Measurements from ENCODE around the gene DOCK1.
"Not testable (repeated sequence)": the region's sequence is repeated elsewhere in the genome, so short reads cannot be mapped to it uniquely, and the experiment has no call there.

DOCK1 gene

DNA sequence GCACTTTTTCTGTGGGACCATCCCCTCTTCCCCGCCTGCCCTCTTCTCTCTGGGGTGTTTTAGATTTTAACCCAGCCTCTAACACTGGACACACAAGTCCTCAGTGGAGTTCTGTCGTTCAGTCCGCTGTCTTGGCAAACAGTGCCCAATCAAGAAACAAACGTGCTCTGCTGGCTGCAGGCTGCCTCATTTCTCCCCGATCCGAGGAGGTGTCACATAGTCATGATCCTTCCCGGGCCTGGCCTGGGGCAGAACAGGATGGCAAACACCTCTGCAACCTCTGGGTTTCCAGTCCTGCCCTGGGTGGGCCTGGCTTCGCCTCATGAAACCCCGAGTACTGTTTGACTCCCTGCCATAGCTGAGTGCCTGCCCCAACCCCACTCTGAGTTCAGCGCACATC lies 402.1 kb downstream of the DOCK1 start:
- Histone ChIP-seq H3K4me1 (ENCODE audit: control insufficient read depth, insufficient read depth, low read length) (no peaks in the 10 kb centered on the region), H3K27me3 (ENCODE audit: control insufficient read depth, insufficient read depth, low read length) (no peaks in the 10 kb centered on the region), H3K36me3 (ENCODE audit: control insufficient read depth, insufficient read depth, low read length) (no peaks in the 10 kb centered on the region), H3K27ac (ENCODE audit: low read depth, low read length) (no peak overlapping the region), H3K9ac (ENCODE audit: low read length) (no peak overlapping the region), H3K4me3 (ENCODE audit: low read length) (no peak overlapping the region)

DNA sequence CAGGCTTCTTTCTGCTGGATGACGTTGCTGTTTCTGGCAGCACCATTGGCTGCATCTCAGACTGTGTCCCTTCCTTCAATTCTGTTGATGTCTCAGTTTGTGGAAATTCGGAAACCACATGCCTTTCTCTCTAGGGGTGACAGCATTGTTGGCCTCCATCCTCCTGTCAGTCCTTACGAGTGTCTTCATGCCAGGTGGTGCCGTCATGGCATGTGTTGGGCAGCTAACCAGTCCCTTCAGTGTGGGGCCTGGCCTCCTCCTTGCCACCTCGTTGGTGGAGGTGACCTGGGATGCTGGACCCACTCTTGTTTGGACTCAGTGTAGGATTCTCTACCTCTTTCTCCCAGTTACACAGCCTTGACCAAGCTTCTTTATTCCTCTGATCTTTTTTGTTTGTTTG lies 402.8 kb downstream of the DOCK1 start:
- no peaks in the 10 kb centered on the region for H3K4me1 ChIP-seq (ENCODE audit: control insufficient read depth, insufficient read depth, low read length)
- H3K36me3 ChIP-seq (ENCODE audit: control insufficient read depth, insufficient read depth, low read length), result no peaks in the 10 kb centered on the region
- H3K4me3 ChIP-seq (ENCODE audit: low read length), result no peak overlapping the region
- H3K9ac ChIP-seq (ENCODE audit: low read length), result no peak overlapping the region
- H3K27ac ChIP-seq (ENCODE audit: low read depth, low read length), result no peak overlapping the region
- H3K27me3 ChIP-seq (ENCODE audit: control insufficient read depth, insufficient read depth, low read length), result no peaks in the 10 kb centered on the region

DNA sequence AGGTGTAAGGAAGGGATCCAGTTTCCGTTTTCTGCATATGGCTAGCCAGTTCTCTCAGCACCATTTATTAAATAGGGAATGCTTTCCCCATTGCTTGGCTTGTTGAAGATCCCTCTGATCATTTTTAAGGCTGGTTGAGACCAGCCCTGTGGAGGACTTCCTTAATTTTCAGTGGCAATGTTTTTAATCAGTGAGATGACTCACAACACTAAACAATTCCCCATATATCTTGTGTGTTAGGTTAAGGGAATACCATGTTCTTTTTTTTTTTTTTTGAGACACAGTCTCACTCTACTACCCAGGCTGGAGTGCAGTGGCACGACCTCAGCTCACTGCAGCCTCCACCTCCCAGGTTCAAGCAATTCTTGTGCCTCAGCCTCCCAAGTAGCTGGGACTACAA lies 404.4 kb downstream of the DOCK1 start:
- not testable (repeated sequence) for H3K27ac ChIP-seq (ENCODE audit: low read depth, low read length); H3K4me3 ChIP-seq (ENCODE audit: low read length)

DNA sequence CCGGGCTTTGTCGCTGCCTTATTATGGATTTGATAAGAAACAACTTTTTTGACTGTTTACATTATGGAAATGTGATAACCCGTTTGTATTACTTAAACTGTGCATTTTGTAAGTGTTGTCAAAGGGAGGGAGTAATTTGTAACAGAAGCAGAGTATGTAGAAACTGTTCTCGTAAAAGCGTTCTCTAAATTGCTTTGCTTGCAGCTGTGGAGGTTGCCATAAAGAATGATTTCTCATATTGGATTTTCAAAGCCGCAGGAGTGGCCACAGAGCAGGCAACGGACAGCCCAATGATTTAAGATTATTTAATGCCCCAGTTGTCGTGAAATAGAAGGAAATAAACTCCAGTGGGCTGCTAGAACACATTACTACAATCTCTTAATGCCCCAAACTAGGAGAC lies 405.2 kb downstream of the DOCK1 start:
- Histone ChIP-seq H3K27ac (ENCODE audit: low read depth, low read length) (no peak overlapping the region), H3K27me3 (ENCODE audit: control insufficient read depth, insufficient read depth, low read length) (no peaks in the 10 kb centered on the region), H3K4me3 (ENCODE audit: low read length) (no peak overlapping the region), H3K36me3 (ENCODE audit: control insufficient read depth, insufficient read depth, low read length) (no peaks in the 10 kb centered on the region), H3K9ac (ENCODE audit: low read length) (no peak overlapping the region), H3K4me1 (ENCODE audit: control insufficient read depth, insufficient read depth, low read length) (no peaks in the 10 kb centered on the region)

More for the DNA sequence above, 404.4 kb downstream of the DOCK1 start:
- not testable (repeated sequence) for H3K4me1 ChIP-seq (ENCODE audit: control insufficient read depth, insufficient read depth, low read length); H3K27me3 ChIP-seq (ENCODE audit: control insufficient read depth, insufficient read depth, low read length); H3K9ac ChIP-seq (ENCODE audit: low read length); H3K36me3 ChIP-seq (ENCODE audit: control insufficient read depth, insufficient read depth, low read length)

DNA sequence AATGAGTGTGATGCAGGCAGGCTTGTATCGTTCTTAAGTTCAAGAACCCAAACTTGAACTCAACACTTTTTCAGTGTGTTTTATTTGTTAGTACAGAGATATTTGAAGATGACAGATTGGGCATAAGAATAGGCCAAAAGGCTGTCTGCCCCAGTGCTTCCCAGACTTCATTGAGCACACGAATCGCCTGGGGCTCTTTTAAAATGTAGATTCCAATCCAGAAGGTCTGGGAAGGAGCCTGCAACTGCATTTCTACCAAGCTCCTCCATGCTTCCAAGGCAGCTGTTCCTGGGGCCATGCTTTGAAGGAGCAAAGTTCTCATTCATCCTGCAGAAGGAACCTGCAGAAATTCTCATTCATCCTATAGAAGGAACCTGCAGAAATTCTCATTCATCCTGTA lies 405.7 kb downstream of the DOCK1 start:
- H3K27me3 ChIP-seq (ENCODE audit: control insufficient read depth, insufficient read depth, low read length), result no peaks in the 10 kb centered on the region
- H3K36me3 ChIP-seq (ENCODE audit: control insufficient read depth, insufficient read depth, low read length), result no peaks in the 10 kb centered on the region
- no peak overlapping the region for H3K9ac ChIP-seq (ENCODE audit: low read length)
- H3K4me1 ChIP-seq (ENCODE audit: control insufficient read depth, insufficient read depth, low read length), result no peaks in the 10 kb centered on the region
- H3K4me3 ChIP-seq (ENCODE audit: low read length), result no peak overlapping the region
- H3K27ac ChIP-seq (ENCODE audit: low read depth, low read length), result no peak overlapping the region

DNA sequence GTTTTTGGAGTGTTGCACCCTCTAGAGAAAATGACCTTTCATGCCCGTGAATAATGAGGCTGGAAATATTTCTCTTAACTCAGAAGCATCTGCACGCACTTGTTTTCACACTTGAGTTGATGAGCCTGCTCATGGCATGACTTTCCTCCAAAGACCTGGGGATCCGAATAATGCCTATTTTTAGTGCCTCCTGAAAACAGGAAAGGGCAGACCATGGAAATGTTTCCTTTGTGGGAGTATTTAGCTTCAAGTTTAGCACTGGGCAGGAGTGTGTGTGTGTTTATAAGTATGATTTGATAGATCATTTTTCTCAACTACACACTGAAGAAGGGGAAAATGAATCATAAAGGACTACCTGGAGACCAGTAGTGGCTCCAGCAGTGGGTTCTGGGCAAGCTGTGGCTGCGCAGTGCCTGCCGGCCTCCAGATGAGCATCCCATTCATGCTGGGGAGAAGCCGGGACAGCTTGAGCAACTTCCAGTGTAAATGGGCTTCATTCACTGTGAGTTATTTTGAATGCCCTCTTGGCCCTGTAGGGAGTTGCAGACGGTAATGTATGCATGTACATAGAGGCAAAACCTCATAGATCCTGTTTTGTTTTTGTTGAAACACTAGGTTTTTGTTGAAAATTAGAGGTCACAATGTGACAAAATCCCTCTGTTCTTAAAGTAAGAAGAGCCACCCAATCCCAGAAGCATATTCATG lies 408.9 kb downstream of the DOCK1 start:
- no peaks in the 10 kb centered on the region for H3K4me1 ChIP-seq (ENCODE audit: control insufficient read depth, insufficient read depth, low read length)
- H3K27ac ChIP-seq (ENCODE audit: low read depth, low read length), result no peak overlapping the region
- H3K27me3 ChIP-seq (ENCODE audit: control insufficient read depth, insufficient read depth, low read length), result no peaks in the 10 kb centered on the region
- H3K4me3 ChIP-seq (ENCODE audit: low read length), result no peak overlapping the region
- no peak overlapping the region for H3K9ac ChIP-seq (ENCODE audit: low read length)
- H3K36me3 ChIP-seq (ENCODE audit: control insufficient read depth, insufficient read depth, low read length), result no peaks in the 10 kb centered on the region

DNA sequence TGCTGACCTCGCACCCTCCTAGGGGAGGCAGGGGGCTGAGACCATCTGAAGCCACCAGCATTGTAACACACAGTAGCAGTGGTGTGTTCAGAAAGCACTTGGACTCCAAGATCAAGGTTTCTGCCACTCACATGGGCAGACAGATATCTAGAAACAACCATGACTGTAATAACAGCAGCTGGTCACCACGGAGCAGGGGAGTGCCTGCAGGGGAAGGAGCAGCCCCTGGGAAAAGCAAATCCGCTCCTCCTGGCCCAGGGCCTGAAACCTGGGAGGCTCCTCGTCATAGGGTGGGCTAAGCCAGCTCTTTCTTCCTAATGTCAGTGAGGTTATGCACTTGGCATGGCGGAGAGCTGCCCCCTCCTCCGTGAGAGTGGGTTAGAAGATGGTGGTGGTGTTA lies 409.6 kb downstream of the DOCK1 start:
- no peak overlapping the region for H3K4me3 ChIP-seq (ENCODE audit: low read length)
- no peaks in the 10 kb centered on the region for H3K27me3 ChIP-seq (ENCODE audit: control insufficient read depth, insufficient read depth, low read length)
- no peaks in the 10 kb centered on the region for H3K36me3 ChIP-seq (ENCODE audit: control insufficient read depth, insufficient read depth, low read length)
- H3K27ac ChIP-seq (ENCODE audit: low read depth, low read length), result no peak overlapping the region
- H3K4me1 ChIP-seq (ENCODE audit: control insufficient read depth, insufficient read depth, low read length), result no peaks in the 10 kb centered on the region
- H3K9ac ChIP-seq (ENCODE audit: low read length), result no peak overlapping the region

DNA sequence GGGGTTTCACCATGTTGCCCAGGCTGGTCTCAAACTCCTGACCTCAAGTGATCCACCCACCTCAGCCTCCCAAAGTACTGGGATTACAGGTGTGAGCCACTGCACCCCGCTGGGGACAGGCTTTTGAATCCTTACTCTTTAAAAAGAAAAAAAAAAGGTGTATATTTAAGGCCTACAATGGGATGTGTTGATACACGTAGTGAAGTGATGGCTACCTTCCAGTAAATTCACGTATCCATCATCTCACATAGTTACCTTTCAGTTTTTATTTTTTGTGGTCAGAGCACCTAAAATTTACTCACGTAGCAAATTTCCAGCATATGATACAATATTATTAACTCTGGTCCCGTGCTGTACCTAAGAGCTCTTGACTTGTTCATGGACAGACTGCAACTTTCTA lies 410.7 kb downstream of the DOCK1 start:
- no peak overlapping the region for H3K27ac ChIP-seq (ENCODE audit: low read depth, low read length)
- no peaks in the 10 kb centered on the region for H3K36me3 ChIP-seq (ENCODE audit: control insufficient read depth, insufficient read depth, low read length)
- no peaks in the 10 kb centered on the region for H3K27me3 ChIP-seq (ENCODE audit: control insufficient read depth, insufficient read depth, low read length)
- no peaks in the 10 kb centered on the region for H3K4me1 ChIP-seq (ENCODE audit: control insufficient read depth, insufficient read depth, low read length)
- H3K4me3 ChIP-seq (ENCODE audit: low read length), result no peak overlapping the region
- H3K9ac ChIP-seq (ENCODE audit: low read length), result no peak overlapping the region

DNA sequence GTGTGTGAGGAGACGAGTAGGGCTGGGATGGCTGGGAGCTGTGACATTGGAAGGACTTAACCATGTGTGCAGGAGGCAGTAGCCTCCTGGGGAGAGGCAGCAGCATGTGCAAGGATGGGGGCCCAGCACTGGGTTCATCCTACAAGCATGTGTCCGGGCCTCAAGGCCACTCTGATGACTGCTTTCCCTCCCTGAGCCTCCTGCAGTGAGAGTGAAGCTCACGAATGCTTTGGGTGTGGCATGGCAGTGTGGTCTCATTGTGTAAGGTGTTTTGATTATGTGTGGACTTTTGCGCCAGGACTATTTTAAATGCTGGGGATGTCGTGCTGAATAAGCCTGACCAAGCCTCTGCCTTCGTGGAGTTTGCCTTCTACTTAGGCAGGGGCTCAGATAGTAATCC lies 413.2 kb downstream of the DOCK1 start:
- Histone ChIP-seq H3K36me3 (ENCODE audit: control insufficient read depth, insufficient read depth, low read length) (no peaks in the 10 kb centered on the region), H3K4me3 (ENCODE audit: low read length) (no peak overlapping the region), H3K27ac (ENCODE audit: low read depth, low read length) (no peak overlapping the region), H3K27me3 (ENCODE audit: control insufficient read depth, insufficient read depth, low read length) (no peaks in the 10 kb centered on the region), H3K4me1 (ENCODE audit: control insufficient read depth, insufficient read depth, low read length) (no peaks in the 10 kb centered on the region), H3K9ac (ENCODE audit: low read length) (no peak overlapping the region)

DNA sequence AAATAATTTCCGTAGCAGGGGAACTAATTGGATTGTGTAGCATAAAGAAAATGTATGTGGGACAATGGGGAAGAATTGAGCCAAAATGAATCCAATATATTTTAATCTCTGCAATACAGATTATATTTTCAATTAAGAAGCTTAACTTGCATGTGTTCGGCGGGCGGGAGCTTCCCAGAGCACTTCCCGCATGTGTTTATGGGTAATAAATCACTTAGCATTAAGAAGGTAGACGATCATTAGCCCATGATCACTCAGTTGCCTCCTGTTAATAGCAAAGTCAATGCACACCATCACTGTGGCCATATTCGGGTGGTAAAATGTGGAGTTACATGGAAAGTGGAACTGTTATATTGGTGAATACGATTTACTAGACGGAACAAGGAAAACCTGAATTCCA lies 414.0 kb downstream of the DOCK1 start:
- Histone ChIP-seq H3K4me1 (ENCODE audit: control insufficient read depth, insufficient read depth, low read length) (no peaks in the 10 kb centered on the region), H3K36me3 (ENCODE audit: control insufficient read depth, insufficient read depth, low read length) (no peaks in the 10 kb centered on the region), H3K4me3 (ENCODE audit: low read length) (no peak overlapping the region), H3K27ac (ENCODE audit: low read depth, low read length) (no peak overlapping the region), H3K27me3 (ENCODE audit: control insufficient read depth, insufficient read depth, low read length) (no peaks in the 10 kb centered on the region), H3K9ac (ENCODE audit: low read length) (no peak overlapping the region)

DNA sequence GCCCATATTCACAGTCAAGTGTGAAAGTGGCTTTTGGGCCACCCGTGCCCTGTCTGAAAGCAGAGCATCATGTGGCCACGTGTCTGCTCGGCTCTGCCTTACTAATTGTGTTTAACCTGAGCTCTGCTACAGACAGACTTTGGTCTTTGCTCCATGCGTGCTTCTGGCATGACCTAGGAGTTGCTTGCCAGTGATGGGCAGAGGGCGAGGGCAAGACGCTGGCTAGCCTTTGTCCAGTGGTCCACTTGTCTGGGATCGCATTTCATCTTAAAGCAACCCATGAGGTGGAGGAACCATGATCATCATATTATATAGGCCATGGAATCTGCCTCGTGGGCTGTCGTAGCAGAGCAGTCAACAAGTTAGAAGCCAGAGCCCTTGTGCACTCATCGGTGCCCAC lies 414.5 kb downstream of the DOCK1 start:
- H3K27me3 ChIP-seq (ENCODE audit: control insufficient read depth, insufficient read depth, low read length), result no peaks in the 10 kb centered on the region
- no peaks in the 10 kb centered on the region for H3K4me1 ChIP-seq (ENCODE audit: control insufficient read depth, insufficient read depth, low read length)
- H3K27ac ChIP-seq (ENCODE audit: low read depth, low read length), result no peak overlapping the region
- H3K9ac ChIP-seq (ENCODE audit: low read length), result no peak overlapping the region
- no peak overlapping the region for H3K4me3 ChIP-seq (ENCODE audit: low read length)
- H3K36me3 ChIP-seq (ENCODE audit: control insufficient read depth, insufficient read depth, low read length), result no peaks in the 10 kb centered on the region

DNA sequence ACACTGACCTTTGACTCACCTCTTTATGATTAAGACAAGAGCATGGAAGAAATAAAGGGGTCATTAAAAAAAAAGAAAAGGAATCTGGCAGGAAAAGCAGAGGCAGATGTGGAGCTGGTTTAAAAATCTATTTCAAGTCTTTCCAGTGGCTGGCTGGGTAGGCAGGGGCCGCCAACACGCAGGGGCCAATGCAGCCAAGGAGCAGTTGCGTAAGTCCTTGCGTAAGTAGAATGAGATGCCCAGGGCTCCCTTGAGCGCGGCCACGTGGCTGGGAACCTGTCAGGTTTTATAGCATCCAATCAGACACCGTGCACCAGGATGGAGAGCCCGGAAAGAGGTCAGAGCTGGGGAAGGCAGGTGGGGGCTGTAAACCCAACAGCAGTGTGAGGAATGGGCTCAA lies 414.9 kb downstream of the DOCK1 start:
- Histone ChIP-seq H3K4me1 (ENCODE audit: control insufficient read depth, insufficient read depth, low read length) (no peaks in the 10 kb centered on the region), H3K4me3 (ENCODE audit: low read length) (no peak overlapping the region), H3K27ac (ENCODE audit: low read depth, low read length) (no peak overlapping the region), H3K9ac (ENCODE audit: low read length) (no peak overlapping the region), H3K27me3 (ENCODE audit: control insufficient read depth, insufficient read depth, low read length) (no peaks in the 10 kb centered on the region), H3K36me3 (ENCODE audit: control insufficient read depth, insufficient read depth, low read length) (no peaks in the 10 kb centered on the region)

DNA sequence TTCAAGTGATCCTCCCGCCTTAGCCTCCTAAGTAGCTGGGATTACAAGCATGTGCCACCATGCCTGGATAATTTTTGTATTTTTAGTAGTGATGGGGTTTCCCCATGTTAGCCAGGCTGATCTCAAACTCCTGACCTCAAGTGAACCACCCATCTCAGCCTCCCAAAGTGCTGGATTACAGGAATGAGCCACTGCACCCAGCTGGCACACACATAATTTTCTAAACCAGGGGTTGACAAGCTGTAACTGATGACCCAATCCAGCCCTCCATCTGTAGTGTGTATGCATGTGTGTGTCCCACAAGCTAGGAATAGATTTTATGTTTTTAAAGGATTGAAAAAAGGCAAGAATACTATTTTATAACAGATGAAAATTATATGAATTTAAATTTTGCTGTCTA lies 417.1 kb downstream of the DOCK1 start:
- H3K27ac ChIP-seq (ENCODE audit: low read depth, low read length), result no peak overlapping the region
- no peak overlapping the region for H3K4me3 ChIP-seq (ENCODE audit: low read length)
- no peak overlapping the region for H3K9ac ChIP-seq (ENCODE audit: low read length)
- H3K4me1 ChIP-seq (ENCODE audit: control insufficient read depth, insufficient read depth, low read length), result no peaks in the 10 kb centered on the region
- no peaks in the 10 kb centered on the region for H3K27me3 ChIP-seq (ENCODE audit: control insufficient read depth, insufficient read depth, low read length)
- no peaks in the 10 kb centered on the region for H3K36me3 ChIP-seq (ENCODE audit: control insufficient read depth, insufficient read depth, low read length)
